ENCODE data around the gene FILIP1. TPM values are rescaled to one million over a fixed set of nuclear protein-coding genes. Genes with fewer than 3 reads are reported as not detected.

The FILIP1 gene
- polyA plus RNA-seq, 3 donors = not detected

- intact Hi-C loops (cut with micrococcal nuclease) = no loop called here
These were observed 64.4 kb downstream of the FILIP1 start for GRCh38 chr6:75429061-75429703.

GRCh38 chr6:75428204-75428603 lies 65.4 kb downstream of the FILIP1 start:
- no peak overlapping the region for H3K4me3 ChIP-seq (replicated peaks in 1 of 3; ENCODE audit: low read depth in 2 of 3, low read length in 3 of 3)
- H3K4me1 ChIP-seq (ENCODE audit: control insufficient read depth in 1 of 2, insufficient read depth in 2 of 2, low read length in 2 of 2) = no peaks in the 10 kb centered on the region
- H3K27ac ChIP-seq (ENCODE audit: low read depth in 1 of 2, low read length in 2 of 2) = no peak overlapping the region
- no peaks in the 10 kb centered on the region for H3K27me3 ChIP-seq (ENCODE audit: control insufficient read depth in 2 of 2, insufficient read depth in 2 of 2, low read length in 2 of 2)
- no peak overlapping the region for H3K9ac ChIP-seq (ENCODE audit: insufficient read depth, low read length, poor library complexity, severe bottlenecking)
- Mint-ChIP-seq H3K27ac (no peak overlapping the region), H3K27me3 (ENCODE audit: low read depth in 3 of 3) (peaks cover 0 to 2% (median 1%) of the 10 kb centered on the region in 3 donors), H3K9me3 (peaks cover 0 to 8% (median 3%) of the 10 kb centered on the region in 7 donors), H3K4me3 (no peak overlapping the region), H3K4me1 (no peaks in the 10 kb centered on the region), H3K36me3 (no peaks in the 10 kb centered on the region)
- WGBS (ENCODE audit: insufficient coverage) = no CpG with 5 or more reads among the region's 1 CpG
- H3K36me3 ChIP-seq (replicated peaks in 1 of 2; ENCODE audit: control insufficient read depth in 1 of 2, insufficient read depth in 2 of 2, low read length in 2 of 2) = no peaks in the 10 kb centered on the region
- H3K79me2 ChIP-seq (ENCODE audit: insufficient read depth, low read length) = no peaks in the 10 kb centered on the region
- no peak overlapping the region for H2AFZ ChIP-seq (ENCODE audit: insufficient read depth, low read depth, low read length, poor library complexity, severe bottlenecking)
- DNase-seq = no peak
- no peak overlapping the region for H3K4me2 ChIP-seq (replicated peaks; ENCODE audit: extremely low read depth, low read length, poor library complexity, severe bottlenecking)
- H4K20me1 ChIP-seq (ENCODE audit: insufficient read depth, low read length) = no peaks in the 10 kb centered on the region
- no peak for TF ChIP-seq CTCF (IDR thresholded peaks at IDR 0.05)
- intact Hi-C loops (cut with micrococcal nuclease) = no loop called here
- no peaks in the 10 kb centered on the region for H3K9me3 ChIP-seq (replicated peaks in 1 of 2; ENCODE audit: control insufficient read depth in 1 of 2, insufficient read depth in 1 of 2, low read length in 2 of 2)

More at GRCh38 chr6:75429061-75429703, 64.4 kb downstream of the FILIP1 start:
- H3K27me3 ChIP-seq (ENCODE audit: control insufficient read depth in 2 of 2, insufficient read depth in 2 of 2, low read length in 2 of 2) = no peaks in the 10 kb centered on the region
- no peaks in the 10 kb centered on the region for H3K36me3 ChIP-seq (replicated peaks in 1 of 2; ENCODE audit: control insufficient read depth in 1 of 2, insufficient read depth in 2 of 2, low read length in 2 of 2)
- Mint-ChIP-seq H3K27ac (no peak overlapping the region), H3K4me1 (no peaks in the 10 kb centered on the region), H3K36me3 (no peaks in the 10 kb centered on the region), H3K9me3 (peaks cover 0 to 6% (median 3%) of the 10 kb centered on the region in 7 donors), H3K27me3 (ENCODE audit: low read depth in 3 of 3) (peaks cover 0 to 2% (median 1%) of the 10 kb centered on the region in 3 donors), H3K4me3 (no peak overlapping the region)
- no peaks in the 10 kb centered on the region for H3K4me1 ChIP-seq (ENCODE audit: control insufficient read depth in 1 of 2, insufficient read depth in 2 of 2, low read length in 2 of 2)
- H2AFZ ChIP-seq (ENCODE audit: insufficient read depth, low read depth, low read length, poor library complexity, severe bottlenecking) = no peak overlapping the region
- no peak for TF ChIP-seq CTCF (IDR thresholded peaks at IDR 0.05)
- no peaks in the 10 kb centered on the region for H3K9me3 ChIP-seq (replicated peaks in 1 of 2; ENCODE audit: control insufficient read depth in 1 of 2, insufficient read depth in 1 of 2, low read length in 2 of 2)
- no peak overlapping the region for H3K4me3 ChIP-seq (replicated peaks in 1 of 3; ENCODE audit: low read depth in 2 of 3, low read length in 3 of 3)
- no peaks in the 10 kb centered on the region for H4K20me1 ChIP-seq (ENCODE audit: insufficient read depth, low read length)
- H3K27ac ChIP-seq (ENCODE audit: low read depth in 1 of 2, low read length in 2 of 2) = no peak overlapping the region
- no peak overlapping the region for H3K9ac ChIP-seq (ENCODE audit: insufficient read depth, low read length, poor library complexity, severe bottlenecking)
- H3K4me2 ChIP-seq (replicated peaks; ENCODE audit: extremely low read depth, low read length, poor library complexity, severe bottlenecking) = no peak overlapping the region
- no peak for DNase-seq
- WGBS (ENCODE audit: insufficient coverage) = 33% methylated on average over 1 of the region's 2 CpGs
- H3K79me2 ChIP-seq (ENCODE audit: insufficient read depth, low read length) = no peaks in the 10 kb centered on the region
